ENCODE results near the gene ACBD6. TPM values are rescaled to one million over a fixed set of nuclear protein-coding genes. Genes with fewer than 3 reads are reported as not detected.

ACBD6 gene
- total RNA-seq, 2 experiments from 2014 or later = 45.7 to 49.3 TPM

GRCh38 chr1:180266275-180267210 lies 235.8 kb downstream of the ACBD6 start:
- Mint-ChIP-seq H3K9me3 (no peaks in the 10 kb centered on the region), H3K4me3 (no peak overlapping the region), H3K4me1 (no peaks in the 10 kb centered on the region), H3K27me3 (no peaks in the 10 kb centered on the region), H3K27ac (no peak overlapping the region), H3K36me3 (peaks cover 1% of the 10 kb centered on the region)
- POLR2A ChIA-PET = no interaction called here
- DNase-seq = no peak
- no peak for ATAC-seq (ENCODE audit: low read depth)

- no peak overlapping the region for H3K4me3 Mint-ChIP-seq
- H3K27ac Mint-ChIP-seq = no peak overlapping the region
- H3K36me3 Mint-ChIP-seq = peaks cover 1% of the 10 kb centered on the region
- no peaks in the 10 kb centered on the region for H3K9me3 Mint-ChIP-seq
- POLR2A ChIA-PET = no interaction called here
- H3K4me1 Mint-ChIP-seq = no peaks in the 10 kb centered on the region
- no peak for ATAC-seq (ENCODE audit: low read depth)
- DNase-seq = no peak
- H3K27me3 Mint-ChIP-seq = no peaks in the 10 kb centered on the region
These were observed 236.5 kb downstream of the ACBD6 start for GRCh38 chr1:180265871-180266270.

GRCh38 chr1:180265201-180265600 lies 237.2 kb downstream of the ACBD6 start:
- Mint-ChIP-seq H3K27me3 (no peaks in the 10 kb centered on the region), H3K27ac (no peak overlapping the region), H3K9me3 (no peaks in the 10 kb centered on the region), H3K4me1 (no peaks in the 10 kb centered on the region), H3K4me3 (no peak overlapping the region), H3K36me3 (no peaks in the 10 kb centered on the region)
- ATAC-seq (ENCODE audit: low read depth) = no peak
- DNase-seq = no peak
- POLR2A ChIA-PET = no interaction called here

- no peak for ATAC-seq (ENCODE audit: low read depth)
- H3K9me3 Mint-ChIP-seq = no peaks in the 10 kb centered on the region
- H3K36me3 Mint-ChIP-seq = no peaks in the 10 kb centered on the region
- DNase-seq = no peak
- H3K27ac Mint-ChIP-seq = no peak overlapping the region
- POLR2A ChIA-PET = no interaction called here
- no peaks in the 10 kb centered on the region for H3K27me3 Mint-ChIP-seq
- no peaks in the 10 kb centered on the region for H3K4me1 Mint-ChIP-seq
- H3K4me3 Mint-ChIP-seq = no peak overlapping the region
These were observed 237.8 kb downstream of the ACBD6 start for GRCh38 chr1:180264595-180264994.

GRCh38 chr1:180262628-180263488 lies 239.5 kb downstream of the ACBD6 start:
- Mint-ChIP-seq H3K27ac (no peak overlapping the region), H3K4me3 (no peak overlapping the region), H3K9me3 (no peaks in the 10 kb centered on the region), H3K4me1 (no peaks in the 10 kb centered on the region), H3K27me3 (no peaks in the 10 kb centered on the region), H3K36me3 (no peaks in the 10 kb centered on the region)
- DNase-seq (no peak), ATAC-seq (ENCODE audit: low read depth) (no peak)
- POLR2A ChIA-PET = no interaction called here

- ATAC-seq (ENCODE audit: low read depth) (no peak), DNase-seq (no peak)
- Mint-ChIP-seq H3K36me3 (no peaks in the 10 kb centered on the region), H3K4me3 (no peak overlapping the region), H3K27ac (no peak overlapping the region), H3K9me3 (no peaks in the 10 kb centered on the region), H3K4me1 (no peaks in the 10 kb centered on the region), H3K27me3 (no peaks in the 10 kb centered on the region)
- POLR2A ChIA-PET = no interaction called here
These were observed 240.7 kb downstream of the ACBD6 start for GRCh38 chr1:180261524-180262155.

GRCh38 chr1:180261030-180261429 lies 241.3 kb downstream of the ACBD6 start:
- POLR2A ChIA-PET = interaction anchor here (0.6 kb wide), 1 partner anchor 1210 kb away, joined by 3 read pairs; no protein-coding TSS in a partner anchor
- no peak overlapping the region for H3K4me3 Mint-ChIP-seq
- H3K36me3 Mint-ChIP-seq = no peaks in the 10 kb centered on the region
- DNase-seq = no peak
- no peaks in the 10 kb centered on the region for H3K27me3 Mint-ChIP-seq
- no peak for ATAC-seq (ENCODE audit: low read depth)
- no peaks in the 10 kb centered on the region for H3K9me3 Mint-ChIP-seq
- no peak overlapping the region for H3K27ac Mint-ChIP-seq
- no peaks in the 10 kb centered on the region for H3K4me1 Mint-ChIP-seq

GRCh38 chr1:180260541-180260940 lies 241.8 kb downstream of the ACBD6 start:
- Mint-ChIP-seq H3K4me3 (no peak overlapping the region), H3K4me1 (no peaks in the 10 kb centered on the region), H3K36me3 (no peaks in the 10 kb centered on the region), H3K27ac (no peak overlapping the region), H3K27me3 (no peaks in the 10 kb centered on the region), H3K9me3 (no peaks in the 10 kb centered on the region)
- POLR2A ChIA-PET = interaction anchor here (0.6 kb wide), 1 partner anchor 1210 kb away, joined by 3 read pairs; no protein-coding TSS in a partner anchor
- ATAC-seq (ENCODE audit: low read depth) (no peak), DNase-seq (no peak)

GRCh38 chr1:180259431-180260338 lies 242.7 kb downstream of the ACBD6 start:
- H3K9me3 Mint-ChIP-seq = no peaks in the 10 kb centered on the region
- H3K4me3 Mint-ChIP-seq = no peak overlapping the region
- no peak overlapping the region for H3K27ac Mint-ChIP-seq
- POLR2A ChIA-PET = no interaction called here
- no peaks in the 10 kb centered on the region for H3K27me3 Mint-ChIP-seq
- ATAC-seq (ENCODE audit: low read depth) = no peak
- H3K4me1 Mint-ChIP-seq = no peaks in the 10 kb centered on the region
- no peak for DNase-seq
- no peaks in the 10 kb centered on the region for H3K36me3 Mint-ChIP-seq

GRCh38 chr1:180258935-180259334 lies 243.4 kb downstream of the ACBD6 start:
- H3K4me1 Mint-ChIP-seq = no peaks in the 10 kb centered on the region
- no peak overlapping the region for H3K4me3 Mint-ChIP-seq
- DNase-seq (no peak), ATAC-seq (ENCODE audit: low read depth) (no peak)
- no peaks in the 10 kb centered on the region for H3K36me3 Mint-ChIP-seq
- no peaks in the 10 kb centered on the region for H3K9me3 Mint-ChIP-seq
- POLR2A ChIA-PET = no interaction called here
- H3K27ac Mint-ChIP-seq = no peak overlapping the region
- no peaks in the 10 kb centered on the region for H3K27me3 Mint-ChIP-seq

GRCh38 chr1:180258290-180258689 lies 244.1 kb downstream of the ACBD6 start:
- H3K4me1 Mint-ChIP-seq = no peaks in the 10 kb centered on the region
- no peak overlapping the region for H3K27ac Mint-ChIP-seq
- DNase-seq (no peak), ATAC-seq (ENCODE audit: low read depth) (no peak)
- no peaks in the 10 kb centered on the region for H3K27me3 Mint-ChIP-seq
- H3K36me3 Mint-ChIP-seq = no peaks in the 10 kb centered on the region
- no peak overlapping the region for H3K4me3 Mint-ChIP-seq
- POLR2A ChIA-PET = no interaction called here
- H3K9me3 Mint-ChIP-seq = no peaks in the 10 kb centered on the region

- ATAC-seq (ENCODE audit: low read depth) = no peak
- Mint-ChIP-seq H3K36me3 (no peaks in the 10 kb centered on the region), H3K4me1 (peaks cover under 1% of the 10 kb centered on the region), H3K4me3 (no peak overlapping the region), H3K27ac (no peak overlapping the region), H3K27me3 (no peaks in the 10 kb centered on the region), H3K9me3 (no peaks in the 10 kb centered on the region)
- POLR2A ChIA-PET = interaction anchor here (0.5 kb wide), 1 partner anchor 365 kb away, joined by 4 read pairs; no protein-coding TSS in a partner anchor
- DNase-seq = no peak
These were observed 244.9 kb downstream of the ACBD6 start for GRCh38 chr1:180257486-180257885.

- POLR2A ChIA-PET = no interaction called here
- Mint-ChIP-seq H3K4me1 (peaks cover 2% of the 10 kb centered on the region), H3K27me3 (no peaks in the 10 kb centered on the region), H3K4me3 (no peak overlapping the region), H3K27ac (no peak overlapping the region), H3K36me3 (no peaks in the 10 kb centered on the region), H3K9me3 (no peaks in the 10 kb centered on the region)
- no peak for ATAC-seq (ENCODE audit: low read depth)
- DNase-seq = no peak
These were observed 245.4 kb downstream of the ACBD6 start for GRCh38 chr1:180257028-180257386.
